ENCODE measurements around the gene MAML2. TPM values are rescaled to one million over a fixed set of nuclear protein-coding genes. Genes with fewer than 3 reads are reported as not detected.

Gene MAML2
- total RNA-seq, 4 donors from 2014 or later: 4.7 to 21.7 (median 7.3) TPM

DNA sequence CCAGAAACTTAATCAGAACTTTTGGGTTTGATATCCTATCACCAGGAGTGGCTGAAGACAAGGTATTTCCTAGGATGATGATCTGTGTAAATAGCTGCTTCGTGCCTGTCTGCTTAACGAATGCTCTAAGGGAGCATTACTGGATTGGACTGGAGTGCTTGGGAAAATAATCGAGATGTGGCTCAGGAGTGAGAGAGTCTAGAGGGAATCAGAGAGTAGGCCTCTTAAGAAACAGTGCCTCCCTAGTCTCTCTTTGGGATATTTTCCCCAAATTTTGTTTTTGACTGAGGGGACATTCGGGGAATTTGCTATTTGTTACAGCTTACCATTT lies 2.5 kb downstream of the MAML2 start:
- no peaks in the 10 kb centered on the region for H3K9me3 ChIP-seq
- DNase-seq: no peak
- peak overlapping the region; percentile 72 to 93 (median 85) for H3K27ac ChIP-seq
- no peaks in the 10 kb centered on the region for H3K27me3 ChIP-seq
- peaks cover 37 to 72% (median 40%) of the 10 kb centered on the region in 3 donors for H3K4me1 ChIP-seq
- no peak for TF ChIP-seq POLR2A (IDR thresholded peaks at IDR 0.05)
- TF ChIP-seq, protein P1, sequence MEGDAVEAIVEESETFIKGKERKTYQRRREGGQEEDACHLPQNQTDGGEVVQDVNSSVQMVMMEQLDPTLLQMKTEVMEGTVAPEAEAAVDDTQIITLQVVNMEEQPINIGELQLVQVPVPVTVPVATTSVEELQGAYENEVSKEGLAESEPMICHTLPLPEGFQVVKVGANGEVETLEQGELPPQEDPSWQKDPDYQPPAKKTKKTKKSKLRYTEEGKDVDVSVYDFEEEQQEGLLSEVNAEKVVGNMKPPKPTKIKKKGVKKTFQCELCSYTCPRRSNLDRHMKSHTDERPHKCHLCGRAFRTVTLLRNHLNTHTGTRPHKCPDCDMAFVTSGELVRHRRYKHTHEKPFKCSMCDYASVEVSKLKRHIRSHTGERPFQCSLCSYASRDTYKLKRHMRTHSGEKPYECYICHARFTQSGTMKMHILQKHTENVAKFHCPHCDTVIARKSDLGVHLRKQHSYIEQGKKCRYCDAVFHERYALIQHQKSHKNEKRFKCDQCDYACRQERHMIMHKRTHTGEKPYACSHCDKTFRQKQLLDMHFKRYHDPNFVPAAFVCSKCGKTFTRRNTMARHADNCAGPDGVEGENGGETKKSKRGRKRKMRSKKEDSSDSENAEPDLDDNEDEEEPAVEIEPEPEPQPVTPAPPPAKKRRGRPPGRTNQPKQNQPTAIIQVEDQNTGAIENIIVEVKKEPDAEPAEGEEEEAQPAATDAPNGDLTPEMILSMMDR (IDR thresholded peaks at IDR 0.05): no peak
- whole genome bisulfite sequencing, 2 donors: 63 to 75% methylated on average over 4 of the region's 4 CpGs
- intact Hi-C loops (cut with DNase I): no loop called here
- H3K4me3 ChIP-seq: peak overlapping the region in 3 of 4 donors; percentile 74 to 91 (median 85)
- peaks cover 0 to 3% (median 0%) of the 10 kb centered on the region in 3 donors for H3K36me3 ChIP-seq

DNA sequence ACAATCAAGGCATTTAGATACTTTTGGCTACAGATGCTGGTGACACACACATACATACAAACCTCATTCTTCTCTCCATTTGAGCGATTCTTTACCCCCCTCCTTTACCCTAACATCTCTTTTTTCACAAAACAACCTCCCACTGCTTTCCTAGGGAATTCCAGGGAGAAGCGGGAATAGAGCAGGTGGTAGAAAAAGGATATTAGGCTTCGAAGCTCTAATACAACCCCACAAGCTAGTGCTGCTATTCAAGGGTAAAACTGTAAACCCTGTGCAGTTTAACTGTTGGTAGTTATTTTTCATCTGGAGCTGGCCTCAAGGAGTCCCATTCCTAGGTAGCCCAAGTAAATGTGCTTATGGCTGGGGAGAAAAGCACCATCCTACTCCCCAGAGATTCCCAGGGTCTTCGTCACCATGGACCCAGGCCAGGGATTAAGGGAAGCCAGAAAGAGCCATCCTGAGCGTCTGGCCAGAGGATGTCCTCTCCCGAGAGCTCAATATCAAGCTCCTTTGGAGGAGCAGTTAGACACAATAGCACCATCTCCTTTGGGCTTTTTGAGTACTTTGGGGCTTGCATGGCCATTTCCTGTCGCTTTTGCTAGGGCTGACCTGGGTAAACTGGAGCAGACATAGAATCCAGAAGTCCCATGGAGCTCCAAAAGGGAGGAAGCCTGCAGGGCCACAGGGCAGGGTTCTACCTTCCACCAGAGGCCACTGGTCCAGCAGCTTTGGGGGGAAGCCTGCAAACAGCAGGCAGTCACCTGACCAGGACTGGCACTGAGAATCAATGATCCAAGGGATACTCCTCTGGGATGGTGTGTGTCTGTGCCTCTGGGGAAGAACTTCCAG lies 3.1 kb downstream of the MAML2 start:
- intact Hi-C loops (cut with DNase I): loop anchor here (10.0 kb wide), 1 partner anchor 85 kb away; no protein-coding TSS in a partner anchor
- peak overlapping the region in 3 of 4 donors; percentile 74 to 91 (median 85) for H3K4me3 ChIP-seq
- no peak for DNase-seq
- peak overlapping the region; percentile 72 to 93 (median 85) for H3K27ac ChIP-seq
- peaks cover 37 to 74% (median 40%) of the 10 kb centered on the region in 3 donors for H3K4me1 ChIP-seq
- H3K36me3 ChIP-seq: peaks cover 0 to 7% (median 0%) of the 10 kb centered on the region in 3 donors
- no peak for TF ChIP-seq POLR2A (IDR thresholded peaks at IDR 0.05)
- TF ChIP-seq, protein P1 (IDR thresholded peaks at IDR 0.05): peak in 1 of 6 experiments; percentile 3
- H3K27me3 ChIP-seq: no peaks in the 10 kb centered on the region
- 55 to 72% methylated on average over 6 of the region's 7 CpGs for WGBS, 2 donors
- H3K9me3 ChIP-seq: no peaks in the 10 kb centered on the region

DNA sequence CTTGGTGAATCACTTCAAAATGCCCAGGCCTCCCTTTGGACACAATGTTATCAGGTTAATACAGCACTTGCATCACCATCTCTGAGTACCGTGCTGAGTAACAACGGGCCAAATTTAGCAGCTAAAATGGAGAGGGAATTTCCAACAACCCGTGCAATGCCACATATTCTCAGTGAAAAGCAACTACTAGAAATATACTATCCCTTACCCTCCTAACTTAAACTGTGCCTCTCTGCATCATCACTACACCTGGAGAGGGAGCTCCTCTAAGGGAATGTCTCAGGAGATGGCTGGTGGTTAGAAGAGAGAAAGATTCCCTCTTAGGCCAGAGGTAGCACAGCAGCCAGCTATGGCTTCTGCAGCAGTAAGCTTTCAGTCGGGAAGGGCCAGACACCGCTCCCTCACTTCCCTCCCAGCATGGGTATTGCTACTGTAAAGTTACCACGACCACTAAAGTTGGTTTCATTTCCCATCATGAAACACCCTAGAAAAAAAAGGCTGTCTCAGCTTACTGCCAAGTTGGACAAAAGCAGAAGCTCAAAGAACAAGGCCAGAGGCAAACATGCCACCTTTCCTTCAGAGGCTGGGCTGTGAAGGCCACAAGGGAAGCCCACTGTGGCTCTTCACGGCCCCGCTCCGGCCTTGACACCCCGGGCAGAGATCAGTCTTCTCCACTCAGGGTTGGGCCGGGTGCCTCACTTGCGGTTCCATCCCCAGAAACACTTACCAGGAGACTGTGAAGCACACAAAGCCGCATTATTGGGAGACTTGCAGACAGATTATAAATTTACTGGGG lies 3.9 kb downstream of the MAML2 start:
- intact Hi-C loops (cut with DNase I): loop anchor here (10.0 kb wide), 1 partner anchor 84 kb away; no protein-coding TSS in a partner anchor
- no peak for TF ChIP-seq POLR2A (IDR thresholded peaks at IDR 0.05)
- TF ChIP-seq, protein P1 (IDR thresholded peaks at IDR 0.05): peak in 1 of 6 experiments; percentile 8
- Histone ChIP-seq H3K4me1 (peaks cover 37 to 74% (median 40%) of the 10 kb centered on the region in 3 donors), H3K27ac (peak overlapping the region; percentile 72 to 93 (median 85)), H3K9me3 (no peaks in the 10 kb centered on the region), H3K27me3 (no peaks in the 10 kb centered on the region), H3K36me3 (peaks cover 0 to 12% (median 0%) of the 10 kb centered on the region in 3 donors), H3K4me3 (peak overlapping the region; percentile 6 to 91 (median 80))
- 24 to 45% methylated on average over 13 of the region's 13 CpGs for WGBS, 2 donors
- DNase-seq: no peak

DNA sequence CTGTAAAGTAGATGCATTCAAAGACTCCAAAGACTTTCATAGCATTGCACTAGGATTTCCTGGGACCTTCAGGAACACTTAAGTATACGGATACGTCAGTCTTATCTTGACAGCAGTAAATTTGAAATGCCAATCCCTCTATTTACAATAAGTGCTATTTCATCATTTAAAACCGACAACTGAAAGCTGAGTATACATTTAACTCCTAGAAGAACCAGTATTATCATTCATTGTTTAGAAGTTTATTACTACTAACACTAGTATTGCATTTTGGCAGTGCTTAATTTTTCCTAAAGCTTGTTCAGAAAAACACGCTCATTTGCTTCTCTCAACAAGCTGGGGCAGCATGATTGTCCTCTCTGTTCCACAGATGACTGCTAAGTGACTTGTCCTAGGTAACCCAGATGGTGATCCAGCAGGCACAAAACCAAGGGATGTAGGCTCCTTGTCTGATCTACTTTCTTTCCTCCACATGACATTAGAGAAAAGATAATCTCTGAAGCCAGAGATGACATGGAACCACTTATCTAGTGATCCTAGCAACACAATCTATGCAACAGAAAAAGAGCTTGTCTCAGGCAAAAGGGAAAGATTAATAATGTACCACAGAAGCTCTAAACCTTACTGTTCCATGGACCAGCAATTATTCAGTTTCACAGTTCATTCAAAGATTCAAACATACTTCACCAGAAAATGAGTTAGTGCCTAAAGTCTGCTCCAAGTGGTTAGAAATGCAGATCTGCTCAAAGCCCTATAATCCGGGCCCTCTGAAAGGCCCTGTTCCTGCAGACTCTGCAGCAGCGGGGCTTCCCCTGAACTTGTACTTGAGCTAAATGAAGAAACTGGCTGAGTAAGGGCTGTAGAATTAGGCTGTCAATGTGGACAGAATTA lies 5.2 kb downstream of the MAML2 start:
- no peak for DNase-seq
- Histone ChIP-seq H3K36me3 (peaks cover 0 to 12% (median 0%) of the 10 kb centered on the region in 3 donors), H3K9me3 (no peaks in the 10 kb centered on the region), H3K4me3 (peak overlapping the region in 1 of 4 donors; percentile 91), H3K27me3 (no peaks in the 10 kb centered on the region), H3K4me1 (peaks cover 34 to 79% (median 34%) of the 10 kb centered on the region in 3 donors), H3K27ac (peak overlapping the region; percentile 5 to 93 (median 85))
- 47 to 48% methylated on average over 6 of the region's 6 CpGs for WGBS, 2 donors
- no peak for TF ChIP-seq POLR2A (IDR thresholded peaks at IDR 0.05)
- TF ChIP-seq, protein P1 (IDR thresholded peaks at IDR 0.05): no peak
- intact Hi-C loops (cut with DNase I): loop anchor here (10.0 kb wide), 1 partner anchor 83 kb away; no protein-coding TSS in a partner anchor

All from esophagus squamous epithelium (tissue), 5 donors.